Fibroblast of lung (primary cell): ENCODE results near the gene YAF2. TPM values are rescaled to one million over a fixed set of nuclear protein-coding genes. Genes with fewer than 3 reads are reported as not detected.

Experiments used
- DNase-seq, 2 donors: peaks; one replicate each; pipeline versions ENCODE4 v3.0.0 to v3.0.0-alpha.2; 2010; ENCODE audit warnings: low read depth in 2 of 2
- H2AFZ ChIP-seq: 2 replicates; pipeline ENCODE4 v1.5.1; 2012; ENCODE audit warnings: low read length, control low read depth, inconsistent platforms
- H3K27ac ChIP-seq: 2 replicates; pipeline ENCODE4 v1.5.1; 2011; ENCODE audit warnings: low read length, control low read depth; ENCODE audit not compliant: insufficient read depth
- H3K27me3 ChIP-seq: 2 replicates; pipeline ENCODE4 v1.5.1; 2011; ENCODE audit warnings: mild to moderate bottlenecking, low read length; ENCODE audit not compliant: control insufficient read depth, insufficient read depth
- H3K36me3 ChIP-seq: 2 replicates; pipeline ENCODE4 v1.5.1; 2011; ENCODE audit warnings: low read length; ENCODE audit not compliant: control insufficient read depth, insufficient read depth
- H3K4me1 ChIP-seq: 2 replicates; pipeline ENCODE4 v1.5.1; 2011; ENCODE audit warnings: low read length; ENCODE audit not compliant: control insufficient read depth, insufficient read depth; ENCODE audit errors: extremely low read depth
- H3K4me2 ChIP-seq: 2 replicates; pipeline ENCODE4 v1.5.1; 2011; ENCODE audit warnings: low read length, control low read depth; ENCODE audit not compliant: insufficient read depth; ENCODE audit errors: extremely low read depth
- H3K4me3 ChIP-seq, 4 experiments: fragments of 200-600 bp in 1 of 4; sonication (generic) in 1 of 4; replicated peaks in 1 of 4; 2 replicates each; pipeline ENCODE4 v1.5.1; 2011 to 2016; ENCODE audit warnings: low read length in 4 of 4, low read depth in 3 of 4, mild to moderate bottlenecking in 3 of 4, control low read depth in 2 of 4, inconsistent platforms in 1 of 4, mixed read lengths in 1 of 4; ENCODE audit not compliant: insufficient read depth in 1 of 4; ENCODE audit errors: control extremely low read depth in 1 of 4
- H3K79me2 ChIP-seq: 2 replicates; pipeline ENCODE4 v1.5.1; 2012; ENCODE audit warnings: mild to moderate bottlenecking, low read length, inconsistent platforms; ENCODE audit not compliant: control insufficient read depth, insufficient read depth
- H3K9ac ChIP-seq: 2 replicates; pipeline ENCODE4 v1.5.1; 2011; ENCODE audit warnings: mild to moderate bottlenecking, low read length, control low read depth; ENCODE audit not compliant: insufficient read depth
- H3K9me3 ChIP-seq: 2 replicates; pipeline ENCODE4 v1.5.1; 2012; ENCODE audit warnings: low read depth, low read length; ENCODE audit not compliant: control insufficient read depth, insufficient read depth
- H4K20me1 ChIP-seq: 2 replicates; pipeline ENCODE4 v1.5.1; 2011; ENCODE audit warnings: low read length; ENCODE audit not compliant: control insufficient read depth, insufficient read depth; ENCODE audit errors: extremely low read depth
- CTCF ChIP-seq, 2 donors: IDR thresholded peaks in 1 of 2; conservative IDR thresholded peaks in 1 of 2; 1 replicate in 1 of 2; 2 replicates in 1 of 2; pipeline ENCODE4 v1.5.1; 2011 to 2012; ENCODE audit warnings: low read length in 2 of 2, control low read depth in 1 of 2, inconsistent platforms in 1 of 2, low read depth in 1 of 2, mild to moderate bottlenecking in 1 of 2
- EZH2 ChIP-seq: IDR thresholded peaks from 2 replicates; pipeline ENCODE4 v1.5.1; 2012; ENCODE audit warnings: low read length, control low read depth, mild to moderate bottlenecking; ENCODE audit errors: missing control alignments
- polyA plus RNA-seq, 2 donors: library from polyadenylated mRNA; depleted of rRNA in 1 of 2; stranded (reverse) in 1 of 2; unstranded in 1 of 2; fragments of >200 nt; gene quantifications; 2 replicates each; pipeline ENCODE4 v1.2.1, GENCODE V29; 2011 to 2012; ENCODE audit warnings: missing spikeins in 1 of 2
- total RNA-seq: library from RNA; depleted of rRNA; stranded (reverse); fragments of >200 nt; gene quantifications from 2 replicates; pipeline ENCODE4 v1.2.1, GENCODE V29; 2014

YAF2 gene
- total and polyA plus RNA-seq, 2 donors (not counting 1 experiment from before 2014, with no cell fraction given), result 18.0 to 25.2 TPM

GRCh38 chr12:42196723-42197603 is 41.1 kb downstream of the YAF2 start:
- DNase-seq, result no peak
- Histone ChIP-seq H3K79me2 (no peaks in the 10 kb centered on the region), H3K27me3 (no peaks in the 10 kb centered on the region), H3K9ac (no peak overlapping the region), H3K27ac (no peak overlapping the region), H3K4me2 (no peak overlapping the region), H2AFZ (no peak overlapping the region), H4K20me1 (no peaks in the 10 kb centered on the region), H3K36me3 (no peaks in the 10 kb centered on the region), H3K4me1 (no peaks in the 10 kb centered on the region), H3K9me3 (no peaks in the 10 kb centered on the region), H3K4me3 (no peak overlapping the region)
- TF ChIP-seq EZH2, result no peak
- no peak for TF ChIP-seq CTCF (conservative IDR thresholded peaks at IDR 0.05 in 1 of 2, IDR thresholded peaks at IDR 0.05 in 1 of 2; ENCODE audit: low read depth in 1 of 2, low read length in 2 of 2)

GRCh38 chr12:42192686-42193085 is 45.4 kb downstream of the YAF2 start:
- Histone ChIP-seq H3K79me2 (no peaks in the 10 kb centered on the region), H3K27ac (no peak overlapping the region), H3K4me1 (no peaks in the 10 kb centered on the region), H4K20me1 (no peaks in the 10 kb centered on the region), H3K9ac (no peak overlapping the region), H3K4me2 (no peak overlapping the region), H2AFZ (no peak overlapping the region), H3K4me3 (no peak overlapping the region), H3K9me3 (no peaks in the 10 kb centered on the region), H3K27me3 (no peaks in the 10 kb centered on the region), H3K36me3 (no peaks in the 10 kb centered on the region)
- TF ChIP-seq EZH2, result no peak
- no peak for TF ChIP-seq CTCF (conservative IDR thresholded peaks at IDR 0.05 in 1 of 2, IDR thresholded peaks at IDR 0.05 in 1 of 2; ENCODE audit: low read depth in 1 of 2, low read length in 2 of 2)
- no peak for DNase-seq

GRCh38 chr12:42192258-42192657 is 45.8 kb downstream of the YAF2 start:
- Histone ChIP-seq H3K4me2 (no peak overlapping the region), H3K36me3 (no peaks in the 10 kb centered on the region), H2AFZ (no peak overlapping the region), H3K9ac (no peak overlapping the region), H3K4me1 (no peaks in the 10 kb centered on the region), H3K9me3 (no peaks in the 10 kb centered on the region), H3K4me3 (no peak overlapping the region), H4K20me1 (no peaks in the 10 kb centered on the region), H3K79me2 (no peaks in the 10 kb centered on the region), H3K27ac (no peak overlapping the region), H3K27me3 (no peaks in the 10 kb centered on the region)
- no peak for DNase-seq
- no peak for TF ChIP-seq CTCF (conservative IDR thresholded peaks at IDR 0.05 in 1 of 2, IDR thresholded peaks at IDR 0.05 in 1 of 2; ENCODE audit: low read depth in 1 of 2, low read length in 2 of 2)
- TF ChIP-seq EZH2, result no peak
